ENCODE data around the gene BCAS1. TPM values are rescaled to one million over a fixed set of nuclear protein-coding genes. Genes with fewer than 3 reads are reported as not detected.

The BCAS1 gene
- total and polyA plus RNA-seq, 10 of the 15 experiments (the other 5 are each of a cell fraction or from before 2014, with no cell fraction given) = 0.21 to 1.4 (median 0.55) TPM

- H3K36me3 ChIP-seq (ENCODE audit: control insufficient read depth in 2 of 2, insufficient read depth in 2 of 2, low read length in 1 of 2) = no peaks in the 10 kb centered on the region
- intact Hi-C loops (cut with micrococcal nuclease; ENCODE audit: unreplicated experiment) (no loop called here), in situ Hi-C loops (cut with MboI) (no loop called here)
- ChIA-PET SMC1A (ENCODE audit: uncharacterized antibody, unreplicated experiment) (no interaction called here), CTCF (no interaction called here), RAD21 (ENCODE audit: unreplicated experiment) (no interaction called here), POLR2A (no interaction called here)
- 11% methylated on average over 2 of the region's 2 CpGs for WGBS (ENCODE audit: insufficient coverage, insufficient replicate concordance, low lambda C conversion rate, missing lambda C conversion rate)
- ATAC-seq (no peak), FAIRE-seq (no peak), DNase-seq (ENCODE audit: low read depth, low spot score) (no peak)
- H3K9me3 ChIP-seq (replicated peaks; ENCODE audit: control insufficient read depth, insufficient read depth, low read length) = no peaks in the 10 kb centered on the region; the same call in 2 of the 3 replicates
- no peaks in the 10 kb centered on the region for H3K4me1 ChIP-seq (ENCODE audit: control insufficient read depth, insufficient read depth, low read length)
- H3K79me2 ChIP-seq (ENCODE audit: control insufficient read depth, insufficient read depth, low read length) = no peaks in the 10 kb centered on the region
- no peaks in the 10 kb centered on the region for H3K27me3 ChIP-seq (replicated peaks in 1 of 2; ENCODE audit: control insufficient read depth in 2 of 2, insufficient read depth in 2 of 2, low read length in 1 of 2)
- no peak overlapping the region for H2AFZ ChIP-seq (ENCODE audit: control insufficient read depth, low read depth, low read length)
- no peaks in the 10 kb centered on the region for H4K20me1 ChIP-seq (ENCODE audit: control insufficient read depth, insufficient read depth)
- no peak overlapping the region for H3K4me2 ChIP-seq (ENCODE audit: control insufficient read depth, insufficient read depth)
- TF ChIP-seq NFYA (IDR thresholded peaks at IDR 0.05; ENCODE audit: borderline replicate concordance, low read depth, low read length) (no peak), SP1 (IDR thresholded peaks at IDR 0.05; ENCODE audit: low read depth, low read length) (no peak), WRNIP1 (IDR thresholded peaks at IDR 0.05; ENCODE audit: borderline replicate concordance, low read depth, low read length) (no peak), IRF3 (IDR thresholded peaks at IDR 0.05) (no peak), MEF2B (IDR thresholded peaks at IDR 0.05; ENCODE audit: partially characterized antibody, poor library complexity, severe bottlenecking) (no peak), FOXM1 (IDR thresholded peaks at IDR 0.05; ENCODE audit: low read depth, low read length) (no peak), BHLHE40 (IDR thresholded peaks at IDR 0.05; ENCODE audit: borderline replicate concordance in 1 of 2, low read depth in 2 of 2, low read length in 1 of 2) (no peak)
- no TSS peak for BruUV-seq (replicated peaks)
- H3K4me3 ChIP-seq = no peak overlapping the region
- H3K9ac ChIP-seq (ENCODE audit: control insufficient read depth, insufficient read depth, low read length) = no peak overlapping the region
- no peak overlapping the region for H3K27ac ChIP-seq (ENCODE audit: control insufficient read depth, insufficient read depth)
Measured at GRCh38 chr20:54114109-54114508, 43.7 kb upstream of the BCAS1 start.

GRCh38 chr20:54113566-54113965 lies 43.2 kb upstream of the BCAS1 start:
- no peaks in the 10 kb centered on the region; the same call in 2 of the 3 replicates for H3K9me3 ChIP-seq (replicated peaks; ENCODE audit: control insufficient read depth, insufficient read depth, low read length)
- TF ChIP-seq CUX1 (IDR thresholded peaks at IDR 0.05; ENCODE audit: insufficient replicate concordance, low read depth, low read length) = no peak
- no peak for TF ChIP-seq E4F1 (IDR thresholded peaks at IDR 0.05; ENCODE audit: borderline replicate concordance, partially characterized antibody)

More at GRCh38 chr20:54113566-54113965, 43.2 kb upstream of the BCAS1 start:
- RAD21 ChIA-PET (ENCODE audit: unreplicated experiment) = no interaction called here
- H4K20me1 ChIP-seq (ENCODE audit: control insufficient read depth, insufficient read depth) = no peaks in the 10 kb centered on the region
- WGBS (ENCODE audit: insufficient coverage, insufficient replicate concordance, low lambda C conversion rate, missing lambda C conversion rate) = 45% methylated on average over 2 of the region's 2 CpGs
- POLR2A ChIA-PET = no interaction called here
- DNase-seq (ENCODE audit: low read depth, low spot score) (no peak), FAIRE-seq (no peak), ATAC-seq (no peak)
- H3K4me3 ChIP-seq = no peak overlapping the region
- no peaks in the 10 kb centered on the region for H3K27me3 ChIP-seq (replicated peaks in 1 of 2; ENCODE audit: control insufficient read depth in 2 of 2, insufficient read depth in 2 of 2, low read length in 1 of 2)
- no peaks in the 10 kb centered on the region for H3K79me2 ChIP-seq (ENCODE audit: control insufficient read depth, insufficient read depth, low read length)
- intact Hi-C loops (cut with micrococcal nuclease; ENCODE audit: unreplicated experiment) (no loop called here), in situ Hi-C loops (cut with MboI) (no loop called here)
- H2AFZ ChIP-seq (ENCODE audit: control insufficient read depth, low read depth, low read length) = no peak overlapping the region
- H3K4me2 ChIP-seq (ENCODE audit: control insufficient read depth, insufficient read depth) = no peak overlapping the region
- no peaks in the 10 kb centered on the region for H3K4me1 ChIP-seq (ENCODE audit: control insufficient read depth, insufficient read depth, low read length)
- BruUV-seq (replicated peaks) = no TSS peak
- no peak overlapping the region for H3K27ac ChIP-seq (ENCODE audit: control insufficient read depth, insufficient read depth)
- SMC1A ChIA-PET (ENCODE audit: uncharacterized antibody, unreplicated experiment) = no interaction called here
- CTCF ChIA-PET = no interaction called here
- no peak overlapping the region for H3K9ac ChIP-seq (ENCODE audit: control insufficient read depth, insufficient read depth, low read length)
- H3K36me3 ChIP-seq (ENCODE audit: control insufficient read depth in 2 of 2, insufficient read depth in 2 of 2, low read length in 1 of 2) = no peaks in the 10 kb centered on the region
